H1 (cell line): ENCODE measurements around the gene DYNLRB1. TPM values are rescaled to one million over a fixed set of nuclear protein-coding genes. Genes with fewer than 3 reads are reported as not detected.

Source experiments
- CTCF ChIA-PET: fragments of 300-600 bp; sonication (Branson Sonifier 250); formaldehyde crosslinking; loops from one replicate; lab custom pipeline; 2021; ENCODE audit not compliant: partially characterized antibody; lab: Charles Lee
- POLR2A ChIA-PET: fragments of 300-600 bp; sonication (Branson Sonifier 250); formaldehyde crosslinking; loops from one replicate; lab custom pipeline; 2021; ENCODE audit warnings: inconsistent platforms; ENCODE audit not compliant: partially characterized antibody; lab: Charles Lee
- DNase-seq, 2 experiments: peaks; one replicate each; pipeline versions ENCODE4 v3.0.0 to v3.0.0-alpha.2; 2010 to 2022; ENCODE audit warnings: low spot score in 2 of 2, low read depth in 1 of 2, mixed read lengths in 1 of 2
- FAIRE-seq: peaks from 2 replicates; lab custom pipeline; 2011; peaks lifted over from hg19 to GRCh38; lab: Jason Lieb, UNC
- H2AFZ ChIP-seq: 2 replicates; pipeline ENCODE4 v1.8.1; 2012; ENCODE audit warnings: low read length, inconsistent platforms
- H2AK5ac ChIP-seq: 2 replicates; pipeline ENCODE4 v1.6.1; 2013; ENCODE audit warnings: low read depth, low read length
- H2BK120ac ChIP-seq: replicated peaks from 2 replicates; pipeline ENCODE3; 2013; ENCODE audit warnings: low read depth, low read length, inconsistent platforms
- H2BK12ac ChIP-seq: 2 replicates; pipeline ENCODE4 v1.6.1; 2013; ENCODE audit warnings: low read depth, low read length
- H2BK15ac ChIP-seq: 2 replicates; pipeline ENCODE4 v1.6.1; 2013; ENCODE audit warnings: low read length
- H2BK20ac ChIP-seq: 2 replicates; pipeline ENCODE4 v1.6.1; 2013; ENCODE audit warnings: low read length
- H2BK5ac ChIP-seq: 2 replicates; pipeline ENCODE4 v1.6.1; 2013; ENCODE audit warnings: low read depth, low read length
- H3K14ac ChIP-seq: 2 replicates; pipeline ENCODE4 v1.6.1; 2013; ENCODE audit warnings: inconsistent platforms; ENCODE audit not compliant: insufficient read length
- H3K18ac ChIP-seq: 2 replicates; pipeline ENCODE4 v1.6.1; 2013; ENCODE audit warnings: low read length; ENCODE audit errors: extremely low read depth
- H3K23ac ChIP-seq: 2 replicates; pipeline ENCODE4 v1.6.1; 2013; ENCODE audit warnings: inconsistent platforms; ENCODE audit not compliant: insufficient read length
- H3K23me2 ChIP-seq: 2 replicates; pipeline ENCODE4 v1.6.1; 2013; ENCODE audit warnings: low read depth, low read length
- H3K27ac ChIP-seq: 2 replicates; pipeline ENCODE4 v1.6.1; 2011; ENCODE audit warnings: low read depth, low read length, inconsistent platforms
- H3K27me3 ChIP-seq, 4 experiments: replicated peaks in 1 of 4; 1 replicate in 1 of 4; 2 replicates in 3 of 4; pipeline versions ENCODE4 v1.6.1 to v1.8.1; 2011 to 2013; ENCODE audit warnings: low read length in 3 of 4, mild to moderate bottlenecking in 3 of 4, inconsistent platforms in 2 of 4, mixed read lengths in 2 of 4, moderate library complexity in 1 of 4; ENCODE audit not compliant: control insufficient read depth in 3 of 4, insufficient read depth in 3 of 4; ENCODE audit errors: extremely low read depth in 1 of 4
- H3K36me3 ChIP-seq, 4 experiments: 2 replicates each; pipeline versions ENCODE4 v1.6.1 to v1.8.1; 2011 to 2013; ENCODE audit warnings: mild to moderate bottlenecking in 4 of 4, low read length in 3 of 4, moderate library complexity in 2 of 4, control low read depth in 1 of 4, inconsistent platforms in 1 of 4; ENCODE audit not compliant: insufficient read depth in 4 of 4, control insufficient read depth in 2 of 4
- H3K4ac ChIP-seq: replicated peaks from 2 replicates; pipeline ENCODE3; 2013; ENCODE audit warnings: low read length, low read depth, mixed read lengths, inconsistent platforms; ENCODE audit not compliant: insufficient read length
- H3K4me1 ChIP-seq, 4 experiments: replicated peaks in 1 of 4; 1 replicate in 1 of 4; 2 replicates in 3 of 4; pipeline versions ENCODE4 v1.6.1 to v1.8.1; 2011 to 2013; ENCODE audit warnings: low read length in 3 of 4, inconsistent platforms in 2 of 4, mixed read lengths in 1 of 4; ENCODE audit not compliant: insufficient read depth in 4 of 4, control insufficient read depth in 3 of 4
- H3K4me2 ChIP-seq, 2 experiments: 2 replicates each; pipeline versions ENCODE4 v1.6.1 to v1.8.1; 2011 to 2013; ENCODE audit warnings: low read depth in 2 of 2, low read length in 2 of 2, control low read depth in 1 of 2, inconsistent platforms in 1 of 2, mild to moderate bottlenecking in 1 of 2; ENCODE audit not compliant: insufficient read depth in 1 of 2
- H3K4me3 ChIP-seq, 4 experiments: fragments of 200-600, 300-600 bp in 1 of 4; sonication (generic), shearing (Covaris generic), sonication (Bioruptor Twin) in 1 of 4; 2 replicates each; pipeline versions ENCODE4 v1.5.1 to v1.8.1; 2011 to 2016; ENCODE audit warnings: low read length in 4 of 4, low read depth in 3 of 4, control low read depth in 2 of 4, inconsistent platforms in 2 of 4, mild to moderate bottlenecking in 2 of 4, mixed read lengths in 1 of 4, moderate library complexity in 1 of 4; ENCODE audit not compliant: insufficient read depth in 2 of 4; ENCODE audit errors: extremely low read depth in 1 of 4
- H3K56ac ChIP-seq: replicated peaks from 2 replicates; pipeline ENCODE3; 2013; ENCODE audit warnings: low read depth, mild to moderate bottlenecking, mixed read lengths, low read length, inconsistent platforms; ENCODE audit not compliant: insufficient read length
- H3K79me1 ChIP-seq: 2 replicates; pipeline ENCODE4 v1.6.1; 2013; ENCODE audit warnings: low read depth, low read length, control low read depth
- H3K79me2 ChIP-seq, 2 experiments: 2 replicates each; pipeline versions ENCODE4 v1.6.1 to v1.8.1; 2012 to 2013; ENCODE audit warnings: low read length in 2 of 2, mild to moderate bottlenecking in 2 of 2, inconsistent platforms in 1 of 2; ENCODE audit not compliant: insufficient read depth in 2 of 2, control insufficient read depth in 1 of 2
- H3K9ac ChIP-seq, 4 experiments: replicated peaks in 1 of 4; 1 replicate in 1 of 4; 2 replicates in 3 of 4; pipeline versions ENCODE4 v1.6.1 to v1.8.1; 2011 to 2013; ENCODE audit warnings: low read depth in 3 of 4, low read length in 3 of 4, control low read depth in 2 of 4, mild to moderate bottlenecking in 2 of 4, moderate library complexity in 2 of 4, inconsistent platforms in 1 of 4; ENCODE audit errors: extremely low read depth in 1 of 4
- H3K9me3 ChIP-seq, 2 experiments: 2 replicates each; pipeline versions ENCODE4 v1.6.1 to v1.8.1; 2012 to 2013; ENCODE audit warnings: mild to moderate bottlenecking in 2 of 2, moderate library complexity in 2 of 2, control low read depth in 1 of 2, inconsistent platforms in 1 of 2, low read depth in 1 of 2, low read length in 1 of 2, mixed read lengths in 1 of 2; ENCODE audit not compliant: insufficient read depth in 2 of 2
- H4K20me1 ChIP-seq, 2 experiments: replicated peaks in 1 of 2; 2 replicates each; pipeline versions ENCODE3 to v1.8.1; 2011 to 2013; ENCODE audit warnings: inconsistent platforms in 2 of 2, low read length in 2 of 2, mild to moderate bottlenecking in 1 of 2; ENCODE audit not compliant: insufficient read depth in 2 of 2, control insufficient read depth in 1 of 2
- H4K5ac ChIP-seq: 2 replicates; pipeline ENCODE4 v1.6.1; 2013; ENCODE audit warnings: low read length, low read depth, mixed read lengths, inconsistent platforms; ENCODE audit not compliant: insufficient read length
- H4K8ac ChIP-seq: 2 replicates; pipeline ENCODE4 v1.8.0; 2013; ENCODE audit warnings: mild to moderate bottlenecking, moderate library complexity, low read length, inconsistent platforms; ENCODE audit not compliant: insufficient read depth; ENCODE audit errors: extremely low read depth
- H4K91ac ChIP-seq: replicated peaks from 2 replicates; pipeline ENCODE3; 2013; ENCODE audit warnings: low read length, mixed read lengths, inconsistent platforms; ENCODE audit not compliant: insufficient read length
- BRCA1 ChIP-seq: IDR thresholded peaks from 2 replicates; pipeline ENCODE4 v1.6.1; 2012; ENCODE audit warnings: low read depth, low read length, improper control_type of control experiment
- CTCF ChIP-seq, 3 experiments: IDR thresholded peaks; 1 replicate in 2 of 3; 2 replicates in 1 of 3; pipeline versions ENCODE4 v1.5.1 to v1.6.1; 2011; ENCODE audit warnings: low read length in 3 of 3, mild to moderate bottlenecking in 3 of 3, inconsistent platforms in 2 of 3, low read depth in 1 of 3, moderate library complexity in 1 of 3; ENCODE audit not compliant: insufficient read depth in 1 of 3; ENCODE audit errors: control extremely low read depth in 1 of 3
- TAF7 ChIP-seq: optimal IDR thresholded peaks from 2 replicates; pipeline ENCODE3; 2011; ENCODE audit warnings: low read depth, mild to moderate bottlenecking, inconsistent platforms, low read length, moderate library complexity, borderline replicate concordance
- whole genome bisulfite sequencing, 2 experiments: shearing (Covaris generic) in 1 of 2; methylation state at CpG; one replicate each; pipeline versions ENCODE4 v1.1.6 to v1.1.7; 2013 to 2015; ENCODE audit warnings: low lambda C conversion rate in 2 of 2, mixed read lengths in 2 of 2, inconsistent platforms in 1 of 2, low coverage in 1 of 2, missing lambda C conversion rate in 1 of 2; ENCODE audit not compliant: insufficient replicate concordance in 2 of 2, insufficient coverage in 1 of 2, insufficient read length in 1 of 2; ENCODE audit errors: extremely low coverage in 1 of 2, missing lambda C conversion rate in 1 of 2; 5-methylcytosine and 5-hydroxymethylcytosine counted together
- polyA plus RNA-seq, 7 experiments: library from polyadenylated mRNA; depleted of rRNA in 3 of 7; stranded (reverse) in 5 of 7; unstranded in 2 of 7; fragments of >200 nt in 5 of 7; fragments of 200-250 nt in 2 of 7; gene quantifications; 1 replicate in 5 of 7; 2 replicates in 1 of 7; 4 replicates in 1 of 7; pipeline versions ENCODE4 v1.2.1 to v1.2.3, GENCODE V29; 2011 to 2013; ENCODE audit warnings: missing spikeins in 2 of 7, mixed read lengths in 2 of 7
- total RNA-seq: library from RNA; stranded (reverse); fragmentation: NEBNext Ultra II Directional; extraction: Animal tissue kit (Norgen Biotek cat#: 25700); gene quantifications from 2 replicates; pipeline ENCODE4 v1.2.1, GENCODE V29; 2021
- TF ChIP-seq, protein P1 (sequence below): IDR thresholded peaks from 2 replicates; pipeline ENCODE4 v1.6.1; 2011; ENCODE audit warnings: low read depth, mild to moderate bottlenecking, low read length; ENCODE audit not compliant: insufficient read depth

The DYNLRB1 gene
- total and polyA plus RNA-seq, 2 of the 8 experiments (the other 6 are each of a cell fraction or from before 2014, with no cell fraction given) = 109 to 214 TPM

DNA sequence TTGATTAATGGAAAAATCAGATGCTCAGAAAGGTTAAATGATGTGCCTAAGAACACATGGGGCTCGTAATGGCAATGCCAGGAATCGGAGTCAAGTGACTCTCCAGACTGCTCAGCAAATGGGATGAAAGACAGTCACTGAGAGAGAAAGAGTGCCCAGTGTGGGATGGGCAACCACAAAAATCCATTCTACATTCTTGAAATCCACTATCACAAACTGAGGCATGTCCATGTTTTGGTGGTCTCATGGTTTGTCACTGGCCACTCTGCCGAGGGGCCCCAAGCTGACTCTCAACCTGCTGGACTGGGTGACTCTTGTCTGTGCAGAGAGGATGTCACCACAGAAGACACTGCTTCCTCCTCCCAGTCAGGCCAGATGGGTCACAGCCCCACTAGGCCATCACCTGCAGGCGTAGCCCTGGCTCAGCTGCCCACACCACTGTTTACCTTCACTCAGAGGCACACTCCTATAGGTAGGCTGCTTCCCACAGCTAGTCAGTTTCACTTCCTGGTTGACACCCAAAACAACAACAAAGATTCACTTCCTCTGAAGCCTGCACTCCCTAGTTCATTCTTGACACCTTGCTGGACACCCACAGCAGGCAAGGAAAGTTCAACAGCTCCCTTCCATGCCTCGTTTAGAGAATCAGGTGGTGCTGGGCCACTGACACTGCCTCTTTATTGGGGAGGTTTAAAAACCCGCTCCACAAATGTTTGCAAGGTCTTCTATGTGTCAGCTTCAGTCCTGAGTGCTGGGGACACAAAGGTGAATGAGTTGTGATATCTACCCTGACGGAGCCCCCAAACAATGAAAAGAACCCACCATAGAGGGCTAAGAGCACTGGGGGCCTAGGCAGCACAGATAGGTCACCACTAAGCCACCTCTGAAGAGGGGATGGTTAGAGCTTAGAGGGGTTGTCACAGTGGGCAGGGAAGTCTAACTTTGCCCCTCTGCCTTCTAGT, 64.0 kb downstream of the DYNLRB1 start:
- CTCF ChIA-PET = interaction anchor here (0.8 to 1.6 kb wide), 2 partner anchors 13 to 17 kb away, joined by 3 to 5 read pairs; no protein-coding TSS in a partner anchor
- POLR2A ChIA-PET = no interaction called here

More for the DNA sequence above, 64.0 kb downstream of the DYNLRB1 start:
- no peak overlapping the region for H3K56ac ChIP-seq
- H4K20me1 ChIP-seq = peaks cover 2% of the 10 kb centered on the region in 2 experiments
- WGBS, 2 experiments = 90% methylated on average over 7 of the region's 7 CpGs; no CpG with 5 or more reads in 1 of the 2 experiments
- DNase-seq (no peak), FAIRE-seq (no peak)
- no peaks in the 10 kb centered on the region for H3K9me3 ChIP-seq
- H3K4me1 ChIP-seq = no peaks in the 10 kb centered on the region; a peak in 1 of 7 replicates
- H2AK5ac ChIP-seq = no peak overlapping the region
- H2BK120ac ChIP-seq = no peak overlapping the region
- H2BK5ac ChIP-seq = no peak overlapping the region
- no peak overlapping the region for H3K4me2 ChIP-seq
- H3K79me2 ChIP-seq = no peaks in the 10 kb centered on the region
- H3K18ac ChIP-seq = no peak overlapping the region
- no peak overlapping the region for H2BK20ac ChIP-seq
- TF ChIP-seq, protein P1, sequence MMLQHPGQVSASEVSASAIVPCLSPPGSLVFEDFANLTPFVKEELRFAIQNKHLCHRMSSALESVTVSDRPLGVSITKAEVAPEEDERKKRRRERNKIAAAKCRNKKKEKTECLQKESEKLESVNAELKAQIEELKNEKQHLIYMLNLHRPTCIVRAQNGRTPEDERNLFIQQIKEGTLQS = no peak
- TF ChIP-seq TAF7 (no peak), BRCA1 (no peak), CTCF (IDR thresholded peaks at IDR 0.05; ENCODE audit: control extremely low read depth in 1 of 3, insufficient read depth in 1 of 3, low read depth in 1 of 3, low read length in 3 of 3) (no peak)
- H4K5ac ChIP-seq = no peak overlapping the region
- no peak overlapping the region for H2AFZ ChIP-seq
- no peak overlapping the region for H4K8ac ChIP-seq
- H3K23ac ChIP-seq = no peak overlapping the region
- no peak overlapping the region for H3K27ac ChIP-seq
- no peaks in the 10 kb centered on the region for H3K23me2 ChIP-seq
- no peak overlapping the region for H3K4me3 ChIP-seq
- H3K79me1 ChIP-seq = no peaks in the 10 kb centered on the region
- no peak overlapping the region for H3K9ac ChIP-seq
- H2BK15ac ChIP-seq = no peak overlapping the region
- H3K14ac ChIP-seq = no peak overlapping the region
- H4K91ac ChIP-seq = no peak overlapping the region
- no peak overlapping the region for H2BK12ac ChIP-seq
- no peaks in the 10 kb centered on the region for H3K27me3 ChIP-seq
- no peak overlapping the region for H3K4ac ChIP-seq
- 0 out of 8 replicates have a peak, but pooled peaks cover 0 to 3% (median 0%) of the 10 kb centered on the region in 4 experiments for H3K36me3 ChIP-seq
